HepG2 (cell line): ENCODE data around the gene THOC1. TPM values are rescaled to one million over a fixed set of nuclear protein-coding genes. Genes with fewer than 3 reads are reported as not detected.

Experiments
- ATF7-NPFF ChIP-seq: sonication (generic); formaldehyde crosslinking; IDR thresholded peaks from 2 replicates; pipeline ENCODE4 v1.8.1; 2023; ENCODE audit warnings: mild to moderate bottlenecking, low read depth, missing genetic modification reagents, moderate library complexity
- CREM ChIP-seq, 2 experiments: sonication (generic) in 1 of 2; formaldehyde crosslinking in 1 of 2; IDR thresholded peaks; 2 replicates each; pipeline versions ENCODE4 v1.4.0 to v1.6.1; 2016 to 2020; ENCODE audit warnings: antibody characterized with exemption in 1 of 2, mild to moderate bottlenecking in 1 of 2, missing genetic modification reagents in 1 of 2
- DNMT3B ChIP-seq: conservative IDR thresholded peaks from 2 replicates; pipeline ENCODE4 v1.6.1; 2016; ENCODE audit warnings: missing biosample characterization, control low read depth
- ETV5 ChIP-seq: IDR thresholded peaks from 2 replicates; pipeline ENCODE4 v1.6.1; 2018; ENCODE audit warnings: missing biosample characterization, missing genetic modification reagents, inconsistent platforms, borderline replicate concordance
- FOXP1 ChIP-seq, 2 experiments: fragments of 450-650 bp in 1 of 2; IDR thresholded peaks; 2 replicates each; pipeline ENCODE4 v1.6.1; 2017 to 2018; ENCODE audit warnings: antibody characterized with exemption in 1 of 2
- HDAC1 ChIP-seq: sonication (generic); formaldehyde crosslinking; IDR thresholded peaks from 2 replicates; pipeline ENCODE4 v1.5.1; 2020; ENCODE audit warnings: mild to moderate bottlenecking, missing genetic modification reagents
- HMG20A ChIP-seq: IDR thresholded peaks from 2 replicates; pipeline ENCODE4 v1.6.1; 2016; ENCODE audit warnings: borderline replicate concordance
- HNF4G ChIP-seq, 2 experiments: sonication (generic) in 1 of 2; formaldehyde crosslinking in 1 of 2; IDR thresholded peaks; 2 replicates each; pipeline versions ENCODE4 v1.4.0 to v1.6.1; 2011 to 2020; ENCODE audit warnings: borderline replicate concordance in 2 of 2, low read depth in 2 of 2, mild to moderate bottlenecking in 2 of 2, low read length in 1 of 2, missing genetic modification reagents in 1 of 2, moderate library complexity in 1 of 2
- ISL2 ChIP-seq: sonication (generic); formaldehyde crosslinking; IDR thresholded peaks from 2 replicates; pipeline ENCODE4 v1.5.0; 2020; ENCODE audit warnings: missing genetic modification reagents
- JUN ChIP-seq: sonication (generic); formaldehyde crosslinking; IDR thresholded peaks from 2 replicates; pipeline ENCODE4 v1.4.0; 2020; ENCODE audit warnings: mild to moderate bottlenecking, missing genetic modification reagents
- NCOR1 ChIP-seq: fragments of 200-600 bp; sonication (generic); IDR thresholded peaks from 2 replicates; pipeline ENCODE4 v1.7.0; 2017; ENCODE audit warnings: antibody characterized with exemption, low read length, borderline replicate concordance
- NFIC ChIP-seq: IDR thresholded peaks from 2 replicates; pipeline ENCODE4 v1.6.1; 2012; ENCODE audit warnings: mild to moderate bottlenecking, low read length, inconsistent platforms
- PPARG ChIP-seq: conservative IDR thresholded peaks from 2 replicates; pipeline ENCODE4 v1.6.1; 2016; ENCODE audit warnings: missing biosample characterization, missing genetic modification reagents
- RARA ChIP-seq: IDR thresholded peaks from 2 replicates; pipeline ENCODE4 v1.6.1; 2016; ENCODE audit warnings: missing genetic modification reagents, missing compliant biosample characterization
- STAG1 ChIP-seq: sonication (generic); formaldehyde crosslinking; IDR thresholded peaks from 2 replicates; pipeline ENCODE4 v1.4.0; 2020; ENCODE audit warnings: missing genetic modification reagents
- SYNCRIP ChIP-seq: fragments of 200-400 bp; formaldehyde crosslinking; IDR thresholded peaks from 2 replicates; pipeline ENCODE4 v1.6.1; 2018; ENCODE audit warnings: mild to moderate bottlenecking, low read depth, low read length; ENCODE audit not compliant: insufficient read depth
- ZFAT ChIP-seq: sonication (generic); formaldehyde crosslinking; conservative IDR thresholded peaks from 2 replicates; pipeline ENCODE4 v1.8.1; 2023; ENCODE audit warnings: missing genetic modification reagents, inconsistent platforms
- ZNF614 ChIP-seq: IDR thresholded peaks from 2 replicates; pipeline ENCODE4 v1.6.1; 2018; ENCODE audit warnings: missing biosample characterization, missing genetic modification reagents, inconsistent platforms, borderline replicate concordance
- ZNF652 ChIP-seq: IDR thresholded peaks from 2 replicates; pipeline ENCODE4 v1.6.1; 2016; ENCODE audit warnings: low read depth, borderline replicate concordance
- ZNF660 ChIP-seq: sonication (generic); formaldehyde crosslinking; IDR thresholded peaks from 2 replicates; pipeline ENCODE4 v1.5.1; 2020; ENCODE audit warnings: mild to moderate bottlenecking, low read depth, missing genetic modification reagents, borderline replicate concordance
- ZNF776 ChIP-seq: sonication (generic); formaldehyde crosslinking; IDR thresholded peaks from 2 replicates; pipeline ENCODE4 v1.4.0; 2020; ENCODE audit warnings: mild to moderate bottlenecking, missing genetic modification reagents
- polyA plus RNA-seq, 8 experiments: library from polyadenylated mRNA; depleted of rRNA in 3 of 8; stranded (reverse) in 7 of 8; unstranded in 1 of 8; fragments of >200 nt; fragmentation: Illumina TruSeq in 4 of 8; extraction: Trizol in 4 of 8; gene quantifications; 2 replicates each; pipeline versions ENCODE4 v1.2.1 to v1.2.3, GENCODE V29; 2011 to 2016; ENCODE audit warnings: low read depth in 4 of 8, missing spikeins in 1 of 8, mixed read lengths in 1 of 8; ENCODE audit not compliant: insufficient read depth in 1 of 8
- total RNA-seq, 5 experiments: library from RNA; depleted of rRNA; stranded (reverse); fragments of >200 nt; fragmentation: Illumina TruSeq; extraction: Trizol; gene quantifications; 2 replicates each; pipeline ENCODE4 v1.2.3, GENCODE V29; 2016; ENCODE audit warnings: low read depth in 1 of 5
- TF ChIP-seq, protein P1 (sequence below): sonication (generic); formaldehyde crosslinking; IDR thresholded peaks from 2 replicates; pipeline ENCODE4 v1.4.0; 2020; ENCODE audit warnings: missing genetic modification reagents, borderline replicate concordance
- TF ChIP-seq, protein P2 (sequence below), 2 experiments: fragments of 450-650 bp in 1 of 2; sonication (generic) in 1 of 2; formaldehyde crosslinking; IDR thresholded peaks; 2 replicates each; pipeline versions ENCODE4 v1.5.0 to v1.8.0; 2020 to 2022; ENCODE audit warnings: mild to moderate bottlenecking in 1 of 2, missing genetic modification reagents in 1 of 2

THOC1 gene
- total and polyA plus RNA-seq, 2 of the 13 experiments (the other 11 are each of a cell fraction or from before 2014, with no cell fraction given), result 40.6 to 56.7 TPM

DNA sequence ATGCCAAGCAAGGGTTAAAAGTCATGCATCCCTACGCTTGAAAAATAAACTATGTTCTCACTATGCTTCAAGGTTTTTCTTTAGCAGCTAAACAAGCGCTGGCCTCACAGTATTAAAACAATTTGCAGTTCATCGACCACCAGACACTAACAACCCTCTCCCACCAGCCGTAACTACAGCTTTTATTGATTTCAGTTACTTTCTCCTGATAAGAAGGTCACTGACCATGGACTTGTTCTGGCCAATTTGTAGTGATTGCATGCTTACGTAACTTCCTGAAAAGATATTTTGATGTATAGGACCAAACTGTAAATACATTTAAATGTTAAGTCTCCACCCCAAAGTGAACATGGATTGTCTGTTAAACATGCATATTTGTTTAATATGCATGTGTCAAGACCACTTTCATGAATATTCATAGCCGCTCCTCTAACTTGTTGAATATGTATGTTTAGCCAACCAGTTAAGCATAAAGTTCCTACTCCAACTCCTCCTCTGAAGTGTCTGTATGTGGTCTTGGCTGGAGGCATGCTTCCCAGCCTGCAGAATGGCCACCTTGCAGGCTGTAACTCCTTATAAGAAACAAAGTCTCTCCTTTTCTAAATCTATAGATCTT, 1.7 kb upstream of the THOC1 start (continued):
- TF ChIP-seq ISL2 (CRISPR knock-in tag), result peak; percentile 62; the same call in 1 of the 2 replicates
- no peak for TF ChIP-seq DNMT3B (CRISPR knock-in tag)
- peak; percentile 57; the same call in 1 of the 2 replicates for TF ChIP-seq CREM (IDR thresholded peaks at IDR 0.05)
- no peak for TF ChIP-seq CREM (CRISPR knock-in tag; IDR thresholded peaks at IDR 0.05)
- TF ChIP-seq HMG20A (CRISPR knock-in tag), result peak; percentile 33; the same call in 1 of the 2 replicates
- peak; percentile 36; the same call in 1 of the 2 replicates for TF ChIP-seq NFIC
- peak; percentile 37; the same call in 1 of the 2 replicates for TF ChIP-seq PPARG (CRISPR knock-in tag)
- TF ChIP-seq NCOR1, result peak; percentile 62; the same call in 1 of the 2 replicates
- no peak for TF ChIP-seq SYNCRIP
- TF ChIP-seq ZNF776 (CRISPR knock-in tag), result no peak
- TF ChIP-seq ETV5 (CRISPR knock-in tag), result peak; percentile 57; the same call in 1 of the 2 replicates
- TF ChIP-seq ZFAT (CRISPR knock-in tag), result no peak
- TF ChIP-seq ZNF614 (CRISPR knock-in tag), result 0 out of 2 replicates have a peak, but pooled peaks have one; percentile 28
- TF ChIP-seq ZNF652 (CRISPR knock-in tag), result peak; percentile 97
- TF ChIP-seq ATF7-NPFF (CRISPR knock-in tag), result 0 out of 2 replicates have a peak, but pooled peaks have one; percentile 31
- no peak for TF ChIP-seq JUN (CRISPR knock-in tag)
- TF ChIP-seq HDAC1 (CRISPR knock-in tag), result peak; percentile 46; the same call in 1 of the 2 replicates
- no peak for TF ChIP-seq FOXP1 (IDR thresholded peaks at IDR 0.05)
- peak; percentile 76; the same call in 1 of the 2 replicates for TF ChIP-seq FOXP1 (CRISPR knock-in tag; IDR thresholded peaks at IDR 0.05)
- TF ChIP-seq STAG1, result 0 out of 2 replicates have a peak, but pooled peaks have one; percentile 5
- TF ChIP-seq ZNF660 (CRISPR knock-in tag), result no peak
- 0 out of 2 replicates have a peak, but pooled peaks have one; percentile 10 for TF ChIP-seq HNF4G (IDR thresholded peaks at IDR 0.05; ENCODE audit: borderline replicate concordance, low read depth, low read length)
- TF ChIP-seq HNF4G (CRISPR knock-in tag; IDR thresholded peaks at IDR 0.05; ENCODE audit: borderline replicate concordance, low read depth), result no peak
- TF ChIP-seq RARA (CRISPR knock-in tag), result peak; percentile 45; the same call in 1 of the 2 replicates
- TF ChIP-seq, protein P1, sequence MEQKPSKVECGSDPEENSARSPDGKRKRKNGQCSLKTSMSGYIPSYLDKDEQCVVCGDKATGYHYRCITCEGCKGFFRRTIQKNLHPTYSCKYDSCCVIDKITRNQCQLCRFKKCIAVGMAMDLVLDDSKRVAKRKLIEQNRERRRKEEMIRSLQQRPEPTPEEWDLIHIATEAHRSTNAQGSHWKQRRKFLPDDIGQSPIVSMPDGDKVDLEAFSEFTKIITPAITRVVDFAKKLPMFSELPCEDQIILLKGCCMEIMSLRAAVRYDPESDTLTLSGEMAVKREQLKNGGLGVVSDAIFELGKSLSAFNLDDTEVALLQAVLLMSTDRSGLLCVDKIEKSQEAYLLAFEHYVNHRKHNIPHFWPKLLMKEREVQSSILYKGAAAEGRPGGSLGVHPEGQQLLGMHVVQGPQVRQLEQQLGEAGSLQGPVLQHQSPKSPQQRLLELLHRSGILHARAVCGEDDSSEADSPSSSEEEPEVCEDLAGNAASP (CRISPR knock-in tag), result peak; percentile 46; the same call in 1 of the 2 replicates
- TF ChIP-seq, protein P2, sequence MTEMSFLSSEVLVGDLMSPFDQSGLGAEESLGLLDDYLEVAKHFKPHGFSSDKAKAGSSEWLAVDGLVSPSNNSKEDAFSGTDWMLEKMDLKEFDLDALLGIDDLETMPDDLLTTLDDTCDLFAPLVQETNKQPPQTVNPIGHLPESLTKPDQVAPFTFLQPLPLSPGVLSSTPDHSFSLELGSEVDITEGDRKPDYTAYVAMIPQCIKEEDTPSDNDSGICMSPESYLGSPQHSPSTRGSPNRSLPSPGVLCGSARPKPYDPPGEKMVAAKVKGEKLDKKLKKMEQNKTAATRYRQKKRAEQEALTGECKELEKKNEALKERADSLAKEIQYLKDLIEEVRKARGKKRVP (CRISPR knock-in tag; IDR thresholded peaks at IDR 0.05), result 0 out of 4 replicates have a peak, but pooled peaks of 1 of the 2 experiments have one; percentile 24
